Measurements from ENCODE around the gene FARS2.

- TF ChIP-seq EZH2 (IDR thresholded peaks at IDR 0.05; ENCODE audit: borderline replicate concordance, low read depth, low read length, poor library complexity, severe bottlenecking) (no peak), CTCF (conservative IDR thresholded peaks at IDR 0.05; ENCODE audit: low read depth, low read length) (no peak)
Observed at GRCh38 chr6:5707281-5708045, 446.1 kb downstream of the FARS2 start.

All from A673 (cell line).